ENCODE results near the gene PDPR. TPM values are rescaled to one million over a fixed set of nuclear protein-coding genes. Genes with fewer than 3 reads are reported as not detected.
"Not testable (repeated sequence)": the region's sequence is repeated elsewhere in the genome, so short reads cannot be mapped to it uniquely, and the experiment has no call there.

Gene PDPR
- 35.7 and 38.2 TPM in 2 replicates for total RNA-seq (2014; rRNA removed; shearing (Covaris generic))
- polyA plus RNA-seq (2016; fragmentation: Nextera tagmentation; extraction: Ambion mirVana), result 7.8 and 8.3 TPM in 2 replicates
- long read RNA-seq, partial matches to known transcripts, result 2 of 3 reads
- long read RNA-seq, other reads (novel, unspliced or antisense), result 1 of 3 reads

DNA sequence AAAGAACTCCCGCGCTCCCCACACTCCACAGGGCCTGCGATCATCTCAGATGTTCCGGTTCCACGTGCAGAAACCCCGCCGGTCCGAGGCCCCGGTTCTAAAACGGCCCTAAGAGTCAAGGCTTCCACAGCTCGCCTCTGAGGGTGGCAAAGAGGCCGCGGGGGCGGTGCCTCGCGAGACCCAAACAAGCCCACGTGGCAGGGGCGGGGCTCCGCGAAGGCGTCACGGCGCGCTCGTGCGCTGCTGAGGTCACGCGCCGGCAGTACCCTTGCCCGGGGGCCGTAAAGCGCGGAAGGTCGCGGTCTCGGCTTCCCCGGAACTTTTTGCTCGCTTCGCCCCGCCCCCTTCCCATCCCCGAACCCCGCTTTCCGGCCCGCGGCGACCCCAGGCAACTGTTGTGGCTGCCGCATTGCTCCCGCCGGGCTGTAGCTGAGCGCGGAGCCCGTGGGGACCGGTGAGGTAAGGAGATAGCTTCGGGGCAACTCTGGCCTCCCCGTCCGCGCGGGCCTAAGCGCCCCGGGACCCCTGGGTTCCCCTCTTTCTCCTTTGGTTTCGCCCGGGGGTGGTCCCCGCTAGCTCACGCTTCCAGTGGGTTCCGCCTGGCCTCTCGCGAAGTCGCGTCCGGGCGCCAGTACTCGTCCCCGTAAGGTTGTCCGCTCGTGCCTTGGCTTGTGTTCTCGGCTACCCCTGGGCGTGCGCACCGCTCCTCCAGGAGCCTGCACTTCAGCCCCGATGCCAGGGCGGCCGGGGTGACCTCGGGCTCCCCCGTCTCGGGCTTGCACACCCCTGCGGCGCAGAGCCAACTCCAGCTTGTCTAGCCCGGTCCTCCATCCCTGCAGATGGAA is at the start of gene PDPR:
PDPR (plus strand) TSS at position 351 of the 845 bp plus-strand sequence. CDS start 6,161 bp downstream, outside the sequence.
- not testable (repeated sequence) for H3K4me1 ChIP-seq (ENCODE audit: insufficient read depth); H3K9me3 Mint-ChIP-seq; H3K9me2 ChIP-seq (ENCODE audit: insufficient read depth); H4K20me1 ChIP-seq (replicated peaks; ENCODE audit: insufficient read depth); H3K27me3 Mint-ChIP-seq (ENCODE audit: insufficient read depth, low read depth, poor library complexity); H3K4me1 Mint-ChIP-seq; H3K27me3 ChIP-seq (ENCODE audit: insufficient read depth); H3K36me3 ChIP-seq (ENCODE audit: insufficient read depth); H3F3A ChIP-seq (replicated peaks; ENCODE audit: low read depth)
- Histone ChIP-seq H3K4me3 (peak within 1 kb of the TSS; percentile 93), H3K4me2 (peak within 1 kb of the TSS; percentile 90), H3K27ac (ENCODE audit: low read depth) (peak within 1 kb of the TSS; percentile 36; the same call in 1 of the 2 replicates), H2AFZ (peak within 1 kb of the TSS; percentile 63; the same call in 1 of the 2 replicates), H3K79me2 (replicated peaks; ENCODE audit: insufficient read depth) (peaks cover 43% of the 10 kb centered on the region)
- Mint-ChIP-seq H3K36me3 (ENCODE audit: low read depth) (peaks cover 12% of the 10 kb centered on the region), H3K27ac (peak within 1 kb of the TSS; percentile 78; the same call in 1 of the 2 replicates), H3K4me3 (peak within 1 kb of the TSS; percentile 97)
- TF ChIP-seq POLR2AphosphoS5 (IDR thresholded peaks at IDR 0.05; ENCODE audit: low read depth) (peak; percentile 74), CREB1 (CRISPR knock-in tag; IDR thresholded peaks at IDR 0.05; ENCODE audit: low read depth) (peak; percentile 87)
- TF ChIP-seq, protein P1, sequence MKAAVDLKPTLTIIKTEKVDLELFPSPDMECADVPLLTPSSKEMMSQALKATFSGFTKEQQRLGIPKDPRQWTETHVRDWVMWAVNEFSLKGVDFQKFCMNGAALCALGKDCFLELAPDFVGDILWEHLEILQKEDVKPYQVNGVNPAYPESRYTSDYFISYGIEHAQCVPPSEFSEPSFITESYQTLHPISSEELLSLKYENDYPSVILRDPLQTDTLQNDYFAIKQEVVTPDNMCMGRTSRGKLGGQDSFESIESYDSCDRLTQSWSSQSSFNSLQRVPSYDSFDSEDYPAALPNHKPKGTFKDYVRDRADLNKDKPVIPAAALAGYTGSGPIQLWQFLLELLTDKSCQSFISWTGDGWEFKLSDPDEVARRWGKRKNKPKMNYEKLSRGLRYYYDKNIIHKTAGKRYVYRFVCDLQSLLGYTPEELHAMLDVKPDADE (IDR thresholded peaks at IDR 0.05), result 0 out of 2 replicates have a peak, but pooled peaks have one; percentile 43
- ATAC-seq (peak; percentile 86), DNase-seq (ENCODE audit: low spot score) (peak; percentile 84)

DNA sequence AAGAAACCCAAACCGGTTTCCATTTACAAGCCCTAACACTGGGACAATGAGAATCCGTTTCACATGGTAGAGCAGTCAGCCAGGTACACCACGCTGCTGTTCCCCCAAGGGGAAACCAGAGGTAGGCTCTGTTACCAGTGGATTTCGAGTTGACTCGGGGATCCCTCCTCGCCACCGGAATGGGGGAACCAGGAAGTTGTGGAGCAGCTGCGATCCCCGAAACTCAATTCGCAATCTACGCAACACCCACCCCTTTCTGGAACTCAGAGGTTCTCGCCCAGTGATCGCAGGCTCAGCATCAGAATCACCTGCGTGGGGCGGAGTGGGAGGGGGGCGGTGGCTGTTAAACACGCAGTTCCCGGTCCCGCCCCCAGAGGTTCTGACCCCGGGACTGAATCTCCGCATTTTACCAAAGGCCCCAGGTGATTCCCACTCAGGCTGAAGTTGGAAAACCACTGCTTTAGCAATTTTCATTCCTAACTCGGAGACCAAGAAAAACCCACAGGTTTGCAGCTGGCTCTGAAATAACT is 49.2 kb upstream of the PDPR start:
- H3K36me3 ChIP-seq (ENCODE audit: insufficient read depth); H3F3A ChIP-seq (replicated peaks; ENCODE audit: low read depth); H3K36me3 Mint-ChIP-seq (ENCODE audit: low read depth); H3K27ac ChIP-seq (ENCODE audit: low read depth); H3K27ac Mint-ChIP-seq; H3K9me3 Mint-ChIP-seq; H3K27me3 Mint-ChIP-seq (ENCODE audit: insufficient read depth, low read depth, poor library complexity); H3K27me3 ChIP-seq (ENCODE audit: insufficient read depth); H3K9me2 ChIP-seq (ENCODE audit: insufficient read depth); H3K4me1 ChIP-seq (ENCODE audit: insufficient read depth); H4K20me1 ChIP-seq (replicated peaks; ENCODE audit: insufficient read depth): not testable (repeated sequence)
- DNase-seq (ENCODE audit: low spot score) (peak; percentile 27), ATAC-seq (peak; percentile 8)
- H3K4me1 Mint-ChIP-seq, result peaks cover 14% of the 10 kb centered on the region
- Histone ChIP-seq H3K4me3 (peak overlapping the region; percentile 91), H3K79me2 (replicated peaks; ENCODE audit: insufficient read depth) (peaks cover 38% of the 10 kb centered on the region), H2AFZ (peak overlapping the region; percentile 5; the same call in 1 of the 2 replicates), H3K4me2 (peak overlapping the region; percentile 90)
- peak overlapping the region; percentile 83 for H3K4me3 Mint-ChIP-seq

DNA sequence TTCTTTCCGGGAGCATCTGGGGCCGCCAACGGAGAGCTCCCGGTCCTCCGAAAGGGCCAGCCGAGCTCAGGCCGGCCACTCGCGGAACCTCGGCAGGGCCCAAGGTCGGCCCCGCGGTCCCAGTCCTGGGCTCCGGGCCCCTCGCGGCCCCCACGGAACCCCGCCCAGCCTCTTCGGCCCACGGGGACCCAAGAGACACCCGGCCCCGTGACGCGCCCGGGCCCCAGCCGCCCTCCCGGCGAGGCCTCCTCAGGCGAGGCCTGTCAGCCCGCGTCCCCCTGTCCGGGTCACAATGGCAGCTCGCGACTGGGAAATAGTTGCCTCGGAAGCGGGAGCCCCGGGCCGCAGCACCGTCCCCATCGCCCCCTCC is 48.8 kb upstream of the PDPR start:
- H3K4me1 ChIP-seq (ENCODE audit: insufficient read depth); H2AFZ ChIP-seq; H3K9me3 Mint-ChIP-seq; DNase-seq (ENCODE audit: low spot score); H4K20me1 ChIP-seq (replicated peaks; ENCODE audit: insufficient read depth); H3F3A ChIP-seq (replicated peaks; ENCODE audit: low read depth); H3K27ac ChIP-seq (ENCODE audit: low read depth); H3K27me3 ChIP-seq (ENCODE audit: insufficient read depth); H3K36me3 ChIP-seq (ENCODE audit: insufficient read depth); H3K9me2 ChIP-seq (ENCODE audit: insufficient read depth); H3K27ac Mint-ChIP-seq; H3K36me3 Mint-ChIP-seq (ENCODE audit: low read depth); H3K27me3 Mint-ChIP-seq (ENCODE audit: insufficient read depth, low read depth, poor library complexity): not testable (repeated sequence)
- Mint-ChIP-seq H3K4me1 (peaks cover 14% of the 10 kb centered on the region), H3K4me3 (peak overlapping the region; percentile 83)
- peak overlapping the region; percentile 90 for H3K4me2 ChIP-seq
- H3K79me2 ChIP-seq (replicated peaks; ENCODE audit: insufficient read depth), result peaks cover 34% of the 10 kb centered on the region
- peak; percentile 69 for ATAC-seq
- H3K4me3 ChIP-seq, result peak overlapping the region; percentile 91
